Measurements from ENCODE around the gene BYSL.

- no peak for TF ChIP-seq JUN (IDR thresholded peaks at IDR 0.05; ENCODE audit: borderline replicate concordance, insufficient read depth, insufficient read length, low read depth)
- no peak for TF ChIP-seq CTCF (IDR thresholded peaks at IDR 0.05; ENCODE audit: extremely low read depth in 1 of 2, insufficient read depth in 1 of 2, low read depth in 1 of 2, low read length in 2 of 2)
- no peak for TF ChIP-seq POLR2A (IDR thresholded peaks at IDR 0.05; ENCODE audit: low read depth, low read length)
- no peak for TF ChIP-seq POLR2AphosphoS5 (IDR thresholded peaks at IDR 0.05; ENCODE audit: insufficient read depth, low read depth, low read length)
Observed at GRCh38 chr6:41871691-41872090, 49.6 kb upstream of the BYSL start.

All from endothelial cell of umbilical vein (primary cell).